GM19025 (cell line): ENCODE data around the gene MPZL2.

Experiments
- ATAC-seq: cut with Tn5 transposase; IDR thresholded peaks from one replicate; pipeline ENCODE4 v1.9.1; 2021; ENCODE audit warnings: mild to moderate bottlenecking, low read depth, moderate library complexity; ENCODE audit not compliant: unreplicated experiment

MPZL2 gene

GRCh38 chr11:118283756-118284350 lies 19.8 kb upstream of the MPZL2 start:
- no peak for ATAC-seq

- ATAC-seq: no peak
These were observed 19.0 kb upstream of the MPZL2 start for GRCh38 chr11:118283037-118283636.

- no peak for ATAC-seq
These were observed 18.5 kb upstream of the MPZL2 start for GRCh38 chr11:118282606-118283005.

- no peak for ATAC-seq
These were observed 17.2 kb upstream of the MPZL2 start for GRCh38 chr11:118281284-118281683.

GRCh38 chr11:118277312-118277711 lies 13.2 kb upstream of the MPZL2 start:
- no peak for ATAC-seq

- ATAC-seq: no peak
These were observed 12.3 kb upstream of the MPZL2 start for GRCh38 chr11:118276422-118276821.

- ATAC-seq: no peak
These were observed 11.1 kb upstream of the MPZL2 start for GRCh38 chr11:118275176-118275575.

- ATAC-seq: no peak
These were observed 10.1 kb upstream of the MPZL2 start for GRCh38 chr11:118274186-118274585.

- ATAC-seq: no peak
These were observed 7.9 kb upstream of the MPZL2 start for GRCh38 chr11:118272001-118272400.

GRCh38 chr11:118267486-118267885 lies 3.4 kb upstream of the MPZL2 start:
- no peak for ATAC-seq

- no peak for ATAC-seq
These were observed 1.9 kb upstream of the MPZL2 start for GRCh38 chr11:118265954-118266353.

GRCh38 chr11:118264569-118265465 lies 720 bp upstream of the MPZL2 start:
- no peak for ATAC-seq

GRCh38 chr11:118263112-118263511 lies 985 bp downstream of the MPZL2 start:
- no peak for ATAC-seq

GRCh38 chr11:118260353-118260752 lies 3.7 kb downstream of the MPZL2 start:
- ATAC-seq: no peak

GRCh38 chr11:118259138-118259537 lies 5.0 kb downstream of the MPZL2 start:
- no peak for ATAC-seq

GRCh38 chr11:118258410-118258809 lies 5.7 kb downstream of the MPZL2 start:
- no peak for ATAC-seq

- ATAC-seq: no peak
These were observed 11.4 kb downstream of the MPZL2 start for GRCh38 chr11:118252688-118253087.

- ATAC-seq: no peak
These were observed 12.0 kb downstream of the MPZL2 start, which contains the start of gene MPZL3 for GRCh38 chr11:118251858-118252652. Gene MPZL3, minus strand, starts transcription at chr11:118252365. Its CDS starts 71 bp downstream, at chr11:118252294.

- no peak for ATAC-seq
These were observed 17.1 kb downstream of the MPZL2 start for GRCh38 chr11:118247041-118247440.

GRCh38 chr11:118245936-118246562 lies 18.0 kb downstream of the MPZL2 start:
- ATAC-seq: no peak
